Natural killer cell (primary cell): ENCODE data around the gene TMEM167A. TPM values are rescaled to one million over a fixed set of nuclear protein-coding genes. Genes with fewer than 3 reads are reported as not detected.

ENCODE experiments used
- ATAC-seq, 3 donors: fragments of 150-1000 bp in 2 of 3; fragments of 200-7000 bp in 1 of 3; cut with Tn5 transposase; 1 replicate in 1 of 3; 2 replicates in 2 of 3; pipeline ENCODE4 v1.10.0; 2021; ENCODE audit warnings: mild to moderate bottlenecking in 2 of 3, moderate library complexity in 2 of 3
- DNase-seq, 2 donors: peaks; one replicate each; pipeline versions ENCODE4 v3.0.0 to v3.0.0-alpha.2; 2013 to 2021; ENCODE audit warnings: mixed read lengths in 1 of 2
- H3K27ac ChIP-seq: one replicate; pipeline ENCODE4 v1.5.1; 2013; ENCODE audit warnings: mild to moderate bottlenecking, low read length
- H3K27me3 ChIP-seq: one replicate; pipeline ENCODE4 v1.6.1; 2013; ENCODE audit warnings: low read length; ENCODE audit not compliant: control insufficient read depth, insufficient read depth
- H3K36me3 ChIP-seq: one replicate; pipeline ENCODE4 v1.6.1; 2013; ENCODE audit warnings: low read length; ENCODE audit not compliant: control insufficient read depth, insufficient read depth
- H3K4me1 ChIP-seq: one replicate; pipeline ENCODE4 v1.6.1; 2013; ENCODE audit warnings: low read length; ENCODE audit not compliant: control insufficient read depth, insufficient read depth
- H3K4me3 ChIP-seq: one replicate; pipeline ENCODE4 v1.5.1; 2013; ENCODE audit warnings: low read length
- H3K9me3 ChIP-seq: one replicate; pipeline ENCODE4 v1.6.1; 2013; ENCODE audit warnings: low read length; ENCODE audit not compliant: control insufficient read depth, insufficient read depth
- H3K27ac Mint-ChIP-seq, 2 donors: one replicate each; pipeline ENCODE4 v1.8.0; 2022; ENCODE audit warnings: mild to moderate bottlenecking in 2 of 2, mixed read lengths in 2 of 2, moderate library complexity in 1 of 2
- H3K27me3 Mint-ChIP-seq, 2 donors: one replicate each; pipeline ENCODE4 v1.8.0; 2022; ENCODE audit warnings: low read depth in 2 of 2, mixed read lengths in 2 of 2
- H3K36me3 Mint-ChIP-seq: one replicate; pipeline ENCODE4 v1.8.0; 2022; ENCODE audit warnings: mixed read lengths
- H3K4me1 Mint-ChIP-seq, 2 donors: one replicate each; pipeline ENCODE4 v1.8.0; 2022; ENCODE audit warnings: mixed read lengths in 2 of 2
- H3K4me3 Mint-ChIP-seq: one replicate; pipeline ENCODE4 v1.8.0; 2022; ENCODE audit warnings: mild to moderate bottlenecking, moderate library complexity, mixed read lengths
- H3K9me3 Mint-ChIP-seq, 2 donors: one replicate each; pipeline ENCODE4 v1.8.0; 2022; ENCODE audit warnings: mixed read lengths in 2 of 2
- WGBS: methylation state at CpG from one replicate; pipeline ENCODE4 v1.1.7; 2013; ENCODE audit warnings: missing lambda C conversion rate; ENCODE audit not compliant: insufficient coverage; 5-methylcytosine and 5-hydroxymethylcytosine counted together
- intact Hi-C: fragments of 100-400 bp; cut with micrococcal nuclease; formaldehyde crosslinking; loops from one replicate; pipeline ENCODE4 v1.14.2; 2022
- total RNA-seq, 4 donors: library from RNA; stranded (reverse); fragments of 120-200 nt in 1 of 4; gene quantifications; one replicate each; pipeline versions ENCODE4 v1.2.3 to v1.2.4, GENCODE V29; 2013 to 2022
- TF ChIP-seq, protein P1 (sequence below): fragments of 200-600 bp; IDR thresholded peaks from one replicate; pipeline ENCODE4 v1.8.0; 2022; ENCODE audit warnings: antibody characterized with exemption

TMEM167A gene
- total RNA-seq, 3 donors from 2014 or later (not counting 1 experiment from before 2014, with no cell fraction given) = 42.0 to 45.3 (median 44.2) TPM

- Mint-ChIP-seq H3K9me3 (peaks cover 6 to 9% of the 10 kb centered on the region in 2 donors), H3K36me3 (peaks cover 18% of the 10 kb centered on the region), H3K27ac (no peak overlapping the region), H3K4me1 (peaks cover 17% of the 10 kb centered on the region in 2 donors), H3K27me3 (no peaks in the 10 kb centered on the region), H3K4me3 (no peak overlapping the region)
- DNase-seq = no peak
- no peaks in the 10 kb centered on the region for H3K4me1 ChIP-seq
- TF ChIP-seq, protein P1, sequence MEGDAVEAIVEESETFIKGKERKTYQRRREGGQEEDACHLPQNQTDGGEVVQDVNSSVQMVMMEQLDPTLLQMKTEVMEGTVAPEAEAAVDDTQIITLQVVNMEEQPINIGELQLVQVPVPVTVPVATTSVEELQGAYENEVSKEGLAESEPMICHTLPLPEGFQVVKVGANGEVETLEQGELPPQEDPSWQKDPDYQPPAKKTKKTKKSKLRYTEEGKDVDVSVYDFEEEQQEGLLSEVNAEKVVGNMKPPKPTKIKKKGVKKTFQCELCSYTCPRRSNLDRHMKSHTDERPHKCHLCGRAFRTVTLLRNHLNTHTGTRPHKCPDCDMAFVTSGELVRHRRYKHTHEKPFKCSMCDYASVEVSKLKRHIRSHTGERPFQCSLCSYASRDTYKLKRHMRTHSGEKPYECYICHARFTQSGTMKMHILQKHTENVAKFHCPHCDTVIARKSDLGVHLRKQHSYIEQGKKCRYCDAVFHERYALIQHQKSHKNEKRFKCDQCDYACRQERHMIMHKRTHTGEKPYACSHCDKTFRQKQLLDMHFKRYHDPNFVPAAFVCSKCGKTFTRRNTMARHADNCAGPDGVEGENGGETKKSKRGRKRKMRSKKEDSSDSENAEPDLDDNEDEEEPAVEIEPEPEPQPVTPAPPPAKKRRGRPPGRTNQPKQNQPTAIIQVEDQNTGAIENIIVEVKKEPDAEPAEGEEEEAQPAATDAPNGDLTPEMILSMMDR = no peak
- intact Hi-C loops = no loop called here
- no peak overlapping the region for H3K4me3 ChIP-seq
- ATAC-seq = no peak
- no CpG with 5 or more reads among the region's 2 CpGs for WGBS
- no peaks in the 10 kb centered on the region for H3K36me3 ChIP-seq
- H3K27me3 ChIP-seq = no peaks in the 10 kb centered on the region
- no peak overlapping the region for H3K27ac ChIP-seq
- peaks cover 2% of the 10 kb centered on the region for H3K9me3 ChIP-seq
These were observed 19.6 kb upstream of the TMEM167A start for GRCh38 chr5:83096660-83097339.

DNA sequence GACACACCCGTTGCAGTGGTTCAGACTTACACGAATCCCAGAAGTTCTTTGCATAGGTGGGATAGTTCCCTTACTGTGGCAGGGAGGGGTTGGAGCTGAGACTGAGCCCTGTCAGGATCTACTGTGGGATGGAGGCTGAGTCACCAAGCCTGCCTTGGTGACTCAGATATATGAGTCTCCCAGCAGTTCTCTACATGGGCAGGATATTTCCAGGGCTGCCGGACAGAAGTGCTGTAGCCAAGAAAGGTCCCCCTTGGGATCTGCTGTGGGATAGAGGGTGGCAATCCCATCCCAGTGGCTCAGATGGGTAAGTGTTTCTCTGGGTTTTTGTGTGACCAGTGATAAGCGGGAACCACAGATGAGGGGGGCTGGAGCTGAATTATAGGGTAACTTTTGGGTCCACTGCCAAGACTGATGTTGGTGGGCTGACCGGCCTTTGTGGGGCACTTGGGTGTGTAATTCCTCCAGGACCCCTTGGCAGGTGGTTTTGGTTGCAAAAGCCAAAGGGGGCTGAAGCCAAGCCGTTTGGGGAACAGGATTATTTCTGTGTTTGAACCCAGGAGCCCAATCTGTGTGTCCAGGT lies 18.9 kb upstream of the TMEM167A start:
- no peaks in the 10 kb centered on the region for H3K27me3 ChIP-seq
- H3K27ac Mint-ChIP-seq = no peak overlapping the region

GRCh38 chr5:83095163-83095956 lies 18.2 kb upstream of the TMEM167A start:
- no peak overlapping the region for H3K4me3 ChIP-seq
- H3K36me3 ChIP-seq = no peaks in the 10 kb centered on the region
- TF ChIP-seq, protein P1 = no peak
- Mint-ChIP-seq H3K4me3 (no peak overlapping the region), H3K9me3 (peaks cover 7 to 9% of the 10 kb centered on the region in 2 donors), H3K36me3 (peaks cover 18% of the 10 kb centered on the region), H3K4me1 (peaks cover 19 to 25% of the 10 kb centered on the region in 2 donors), H3K27ac (no peak overlapping the region), H3K27me3 (no peaks in the 10 kb centered on the region)
- no peak for DNase-seq
- H3K27me3 ChIP-seq = no peaks in the 10 kb centered on the region
- no peak for ATAC-seq
- H3K9me3 ChIP-seq = peaks cover 2% of the 10 kb centered on the region
- no peaks in the 10 kb centered on the region for H3K4me1 ChIP-seq
- WGBS = 99% methylated on average over 3 of the region's 3 CpGs
- H3K27ac ChIP-seq = no peak overlapping the region
- intact Hi-C loops = no loop called here

More for the DNA sequence above, 18.9 kb upstream of the TMEM167A start:
- Histone ChIP-seq H3K9me3 (peaks cover 2% of the 10 kb centered on the region), H3K36me3 (no peaks in the 10 kb centered on the region), H3K27ac (no peak overlapping the region), H3K4me1 (no peaks in the 10 kb centered on the region), H3K4me3 (no peak overlapping the region)
- ATAC-seq = no peak
- TF ChIP-seq, protein P1 = no peak
- Mint-ChIP-seq H3K27me3 (no peaks in the 10 kb centered on the region), H3K36me3 (peaks cover 18% of the 10 kb centered on the region), H3K4me1 (peaks cover 19 to 25% of the 10 kb centered on the region in 2 donors), H3K9me3 (peaks cover 6 to 9% of the 10 kb centered on the region in 2 donors), H3K4me3 (no peak overlapping the region)
- intact Hi-C loops = no loop called here
- no peak for DNase-seq
- 91% methylated on average over 6 of the region's 6 CpGs for WGBS
